ENCODE data around the gene C1GALT1.

DNA sequence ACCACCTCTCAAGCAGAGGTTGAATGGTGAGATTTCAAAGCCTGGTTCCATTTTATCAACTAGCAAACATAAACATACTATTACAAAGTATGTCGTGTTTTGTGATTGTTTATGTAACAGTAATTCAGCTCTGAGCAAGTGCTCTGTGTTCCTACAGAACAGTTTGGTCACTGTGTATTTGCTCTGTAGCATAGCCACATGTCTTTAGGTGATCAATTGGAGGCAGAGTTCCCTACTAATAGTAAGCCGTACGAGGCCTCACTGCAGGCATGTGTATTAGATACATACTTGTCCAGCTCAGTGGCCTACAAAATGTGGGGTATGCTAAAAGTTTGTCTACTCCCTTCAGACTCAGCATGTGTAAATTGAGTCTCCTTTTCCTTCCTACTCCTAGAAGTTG is 53.0 kb downstream of the C1GALT1 start:
- TF ChIP-seq ESRRA (CRISPR knock-in tag; IDR thresholded peaks at IDR 0.05; ENCODE audit: borderline replicate concordance) = no peak
- TF ChIP-seq ATF1 (CRISPR knock-in tag; IDR thresholded peaks at IDR 0.05) = no peak
- TF ChIP-seq, protein P1, sequence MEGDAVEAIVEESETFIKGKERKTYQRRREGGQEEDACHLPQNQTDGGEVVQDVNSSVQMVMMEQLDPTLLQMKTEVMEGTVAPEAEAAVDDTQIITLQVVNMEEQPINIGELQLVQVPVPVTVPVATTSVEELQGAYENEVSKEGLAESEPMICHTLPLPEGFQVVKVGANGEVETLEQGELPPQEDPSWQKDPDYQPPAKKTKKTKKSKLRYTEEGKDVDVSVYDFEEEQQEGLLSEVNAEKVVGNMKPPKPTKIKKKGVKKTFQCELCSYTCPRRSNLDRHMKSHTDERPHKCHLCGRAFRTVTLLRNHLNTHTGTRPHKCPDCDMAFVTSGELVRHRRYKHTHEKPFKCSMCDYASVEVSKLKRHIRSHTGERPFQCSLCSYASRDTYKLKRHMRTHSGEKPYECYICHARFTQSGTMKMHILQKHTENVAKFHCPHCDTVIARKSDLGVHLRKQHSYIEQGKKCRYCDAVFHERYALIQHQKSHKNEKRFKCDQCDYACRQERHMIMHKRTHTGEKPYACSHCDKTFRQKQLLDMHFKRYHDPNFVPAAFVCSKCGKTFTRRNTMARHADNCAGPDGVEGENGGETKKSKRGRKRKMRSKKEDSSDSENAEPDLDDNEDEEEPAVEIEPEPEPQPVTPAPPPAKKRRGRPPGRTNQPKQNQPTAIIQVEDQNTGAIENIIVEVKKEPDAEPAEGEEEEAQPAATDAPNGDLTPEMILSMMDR (IDR thresholded peaks at IDR 0.05) = no peak
- no peak for TF ChIP-seq SP1 (CRISPR knock-in tag; conservative IDR thresholded peaks at IDR 0.05)
- no peak for TF ChIP-seq FOXP1 (CRISPR knock-in tag; IDR thresholded peaks at IDR 0.05; ENCODE audit: borderline replicate concordance)
- no peak for TF ChIP-seq JUN (CRISPR knock-in tag; IDR thresholded peaks at IDR 0.05)
- TF ChIP-seq, protein P2, sequence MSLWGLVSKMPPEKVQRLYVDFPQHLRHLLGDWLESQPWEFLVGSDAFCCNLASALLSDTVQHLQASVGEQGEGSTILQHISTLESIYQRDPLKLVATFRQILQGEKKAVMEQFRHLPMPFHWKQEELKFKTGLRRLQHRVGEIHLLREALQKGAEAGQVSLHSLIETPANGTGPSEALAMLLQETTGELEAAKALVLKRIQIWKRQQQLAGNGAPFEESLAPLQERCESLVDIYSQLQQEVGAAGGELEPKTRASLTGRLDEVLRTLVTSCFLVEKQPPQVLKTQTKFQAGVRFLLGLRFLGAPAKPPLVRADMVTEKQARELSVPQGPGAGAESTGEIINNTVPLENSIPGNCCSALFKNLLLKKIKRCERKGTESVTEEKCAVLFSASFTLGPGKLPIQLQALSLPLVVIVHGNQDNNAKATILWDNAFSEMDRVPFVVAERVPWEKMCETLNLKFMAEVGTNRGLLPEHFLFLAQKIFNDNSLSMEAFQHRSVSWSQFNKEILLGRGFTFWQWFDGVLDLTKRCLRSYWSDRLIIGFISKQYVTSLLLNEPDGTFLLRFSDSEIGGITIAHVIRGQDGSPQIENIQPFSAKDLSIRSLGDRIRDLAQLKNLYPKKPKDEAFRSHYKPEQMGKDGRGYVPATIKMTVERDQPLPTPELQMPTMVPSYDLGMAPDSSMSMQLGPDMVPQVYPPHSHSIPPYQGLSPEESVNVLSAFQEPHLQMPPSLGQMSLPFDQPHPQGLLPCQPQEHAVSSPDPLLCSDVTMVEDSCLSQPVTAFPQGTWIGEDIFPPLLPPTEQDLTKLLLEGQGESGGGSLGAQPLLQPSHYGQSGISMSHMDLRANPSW (CRISPR knock-in tag; conservative IDR thresholded peaks at IDR 0.05; ENCODE audit: low read depth) = no peak
- TF ChIP-seq, protein P3, sequence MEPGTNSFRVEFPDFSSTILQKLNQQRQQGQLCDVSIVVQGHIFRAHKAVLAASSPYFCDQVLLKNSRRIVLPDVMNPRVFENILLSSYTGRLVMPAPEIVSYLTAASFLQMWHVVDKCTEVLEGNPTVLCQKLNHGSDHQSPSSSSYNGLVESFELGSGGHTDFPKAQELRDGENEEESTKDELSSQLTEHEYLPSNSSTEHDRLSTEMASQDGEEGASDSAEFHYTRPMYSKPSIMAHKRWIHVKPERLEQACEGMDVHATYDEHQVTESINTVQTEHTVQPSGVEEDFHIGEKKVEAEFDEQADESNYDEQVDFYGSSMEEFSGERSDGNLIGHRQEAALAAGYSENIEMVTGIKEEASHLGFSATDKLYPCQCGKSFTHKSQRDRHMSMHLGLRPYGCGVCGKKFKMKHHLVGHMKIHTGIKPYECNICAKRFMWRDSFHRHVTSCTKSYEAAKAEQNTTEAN (CRISPR knock-in tag; IDR thresholded peaks at IDR 0.05) = no peak
- TF ChIP-seq, protein P4, sequence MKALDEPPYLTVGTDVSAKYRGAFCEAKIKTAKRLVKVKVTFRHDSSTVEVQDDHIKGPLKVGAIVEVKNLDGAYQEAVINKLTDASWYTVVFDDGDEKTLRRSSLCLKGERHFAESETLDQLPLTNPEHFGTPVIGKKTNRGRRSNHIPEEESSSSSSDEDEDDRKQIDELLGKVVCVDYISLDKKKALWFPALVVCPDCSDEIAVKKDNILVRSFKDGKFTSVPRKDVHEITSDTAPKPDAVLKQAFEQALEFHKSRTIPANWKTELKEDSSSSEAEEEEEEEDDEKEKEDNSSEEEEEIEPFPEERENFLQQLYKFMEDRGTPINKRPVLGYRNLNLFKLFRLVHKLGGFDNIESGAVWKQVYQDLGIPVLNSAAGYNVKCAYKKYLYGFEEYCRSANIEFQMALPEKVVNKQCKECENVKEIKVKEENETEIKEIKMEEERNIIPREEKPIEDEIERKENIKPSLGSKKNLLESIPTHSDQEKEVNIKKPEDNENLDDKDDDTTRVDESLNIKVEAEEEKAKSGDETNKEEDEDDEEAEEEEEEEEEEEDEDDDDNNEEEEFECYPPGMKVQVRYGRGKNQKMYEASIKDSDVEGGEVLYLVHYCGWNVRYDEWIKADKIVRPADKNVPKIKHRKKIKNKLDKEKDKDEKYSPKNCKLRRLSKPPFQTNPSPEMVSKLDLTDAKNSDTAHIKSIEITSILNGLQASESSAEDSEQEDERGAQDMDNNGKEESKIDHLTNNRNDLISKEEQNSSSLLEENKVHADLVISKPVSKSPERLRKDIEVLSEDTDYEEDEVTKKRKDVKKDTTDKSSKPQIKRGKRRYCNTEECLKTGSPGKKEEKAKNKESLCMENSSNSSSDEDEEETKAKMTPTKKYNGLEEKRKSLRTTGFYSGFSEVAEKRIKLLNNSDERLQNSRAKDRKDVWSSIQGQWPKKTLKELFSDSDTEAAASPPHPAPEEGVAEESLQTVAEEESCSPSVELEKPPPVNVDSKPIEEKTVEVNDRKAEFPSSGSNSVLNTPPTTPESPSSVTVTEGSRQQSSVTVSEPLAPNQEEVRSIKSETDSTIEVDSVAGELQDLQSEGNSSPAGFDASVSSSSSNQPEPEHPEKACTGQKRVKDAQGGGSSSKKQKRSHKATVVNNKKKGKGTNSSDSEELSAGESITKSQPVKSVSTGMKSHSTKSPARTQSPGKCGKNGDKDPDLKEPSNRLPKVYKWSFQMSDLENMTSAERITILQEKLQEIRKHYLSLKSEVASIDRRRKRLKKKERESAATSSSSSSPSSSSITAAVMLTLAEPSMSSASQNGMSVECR (CRISPR knock-in tag; IDR thresholded peaks at IDR 0.05; ENCODE audit: borderline replicate concordance) = no peak
- TF ChIP-seq CREM (CRISPR knock-in tag; IDR thresholded peaks at IDR 0.05) = no peak
- TF ChIP-seq, protein P5, sequence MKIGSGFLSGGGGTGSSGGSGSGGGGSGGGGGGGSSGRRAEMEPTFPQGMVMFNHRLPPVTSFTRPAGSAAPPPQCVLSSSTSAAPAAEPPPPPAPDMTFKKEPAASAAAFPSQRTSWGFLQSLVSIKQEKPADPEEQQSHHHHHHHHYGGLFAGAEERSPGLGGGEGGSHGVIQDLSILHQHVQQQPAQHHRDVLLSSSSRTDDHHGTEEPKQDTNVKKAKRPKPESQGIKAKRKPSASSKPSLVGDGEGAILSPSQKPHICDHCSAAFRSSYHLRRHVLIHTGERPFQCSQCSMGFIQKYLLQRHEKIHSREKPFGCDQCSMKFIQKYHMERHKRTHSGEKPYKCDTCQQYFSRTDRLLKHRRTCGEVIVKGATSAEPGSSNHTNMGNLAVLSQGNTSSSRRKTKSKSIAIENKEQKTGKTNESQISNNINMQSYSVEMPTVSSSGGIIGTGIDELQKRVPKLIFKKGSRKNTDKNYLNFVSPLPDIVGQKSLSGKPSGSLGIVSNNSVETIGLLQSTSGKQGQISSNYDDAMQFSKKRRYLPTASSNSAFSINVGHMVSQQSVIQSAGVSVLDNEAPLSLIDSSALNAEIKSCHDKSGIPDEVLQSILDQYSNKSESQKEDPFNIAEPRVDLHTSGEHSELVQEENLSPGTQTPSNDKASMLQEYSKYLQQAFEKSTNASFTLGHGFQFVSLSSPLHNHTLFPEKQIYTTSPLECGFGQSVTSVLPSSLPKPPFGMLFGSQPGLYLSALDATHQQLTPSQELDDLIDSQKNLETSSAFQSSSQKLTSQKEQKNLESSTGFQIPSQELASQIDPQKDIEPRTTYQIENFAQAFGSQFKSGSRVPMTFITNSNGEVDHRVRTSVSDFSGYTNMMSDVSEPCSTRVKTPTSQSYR (CRISPR knock-in tag; IDR thresholded peaks at IDR 0.05) = no peak
- no peak for TF ChIP-seq NR3C1 (CRISPR knock-in tag; conservative IDR thresholded peaks at IDR 0.05; ENCODE audit: low read depth)
- TF ChIP-seq CBFB (CRISPR knock-in tag; IDR thresholded peaks at IDR 0.05; ENCODE audit: low read depth) = no peak
- TF ChIP-seq, protein P6, sequence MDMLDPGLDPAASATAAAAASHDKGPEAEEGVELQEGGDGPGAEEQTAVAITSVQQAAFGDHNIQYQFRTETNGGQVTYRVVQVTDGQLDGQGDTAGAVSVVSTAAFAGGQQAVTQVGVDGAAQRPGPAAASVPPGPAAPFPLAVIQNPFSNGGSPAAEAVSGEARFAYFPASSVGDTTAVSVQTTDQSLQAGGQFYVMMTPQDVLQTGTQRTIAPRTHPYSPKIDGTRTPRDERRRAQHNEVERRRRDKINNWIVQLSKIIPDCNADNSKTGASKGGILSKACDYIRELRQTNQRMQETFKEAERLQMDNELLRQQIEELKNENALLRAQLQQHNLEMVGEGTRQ (CRISPR knock-in tag; IDR thresholded peaks at IDR 0.05) = no peak

All from WTC11 (cell line).